GM12878 (cell line): ENCODE results near the gene PPP4R4. TPM values are rescaled to one million over a fixed set of nuclear protein-coding genes. Genes with fewer than 3 reads are reported as not detected.

Experiments
- ATAC-seq: fragments of 200-7000 bp; cut with Tn5 transposase; 3 replicates; pipeline ENCODE4 v1.9.1; 2020; ENCODE audit warnings: mild to moderate bottlenecking, moderate library complexity
- BruUV-seq: library from RNA; stranded (reverse); fragments of 400-500 nt; replicated peaks from 2 replicates; lab custom pipeline; 2021; lab: Mats Ljungman, UMichigan
- CTCF ChIA-PET: fragments of 300-600 bp; sonication (Branson Sonifier 250); formaldehyde crosslinking; extraction: SDS; loops from one replicate; lab custom pipeline; 2021; ENCODE audit warnings: inconsistent platforms; lab: Yijun Ruan, JAX
- POLR2A ChIA-PET: fragments of 350-600 bp; formaldehyde crosslinking; extraction: SDS; loops from one replicate; lab custom pipeline; 2021; ENCODE audit warnings: inconsistent platforms; lab: Charles Lee
- RAD21 ChIA-PET: fragments of 300-600 bp; sonication (Branson Sonifier 250); formaldehyde crosslinking; loops from one replicate; lab custom pipeline; 2023; ENCODE audit warnings: antibody characterized with exemption; ENCODE audit not compliant: unreplicated experiment; lab: Charles Lee
- SMC1A ChIA-PET: fragments of 300-600 bp; sonication (Branson Sonifier 250); formaldehyde crosslinking; loops from one replicate; lab custom pipeline; 2023; ENCODE audit not compliant: unreplicated experiment, uncharacterized antibody; lab: Charles Lee
- DNase-seq: peaks from one replicate; pipeline ENCODE4 v3.0.0-alpha.2; 2011; ENCODE audit warnings: low read depth, low spot score
- FAIRE-seq: peaks from 3 replicates; lab custom pipeline; 2011; peaks lifted over from hg19 to GRCh38; lab: Jason Lieb, UNC
- H2AFZ ChIP-seq: 2 replicates; pipeline ENCODE4 v1.6.0; 2011; ENCODE audit warnings: low read depth, low read length, control low read depth; ENCODE audit not compliant: control insufficient read depth
- H3K27ac ChIP-seq: 2 replicates; pipeline ENCODE4 v1.5.1; 2011; ENCODE audit warnings: control low read depth; ENCODE audit not compliant: control insufficient read depth, insufficient read depth
- H3K27me3 ChIP-seq, 2 experiments: replicated peaks in 1 of 2; 2 replicates each; pipeline versions ENCODE4 v1.6.0 to v1.6.1; 2011; ENCODE audit warnings: low read length in 1 of 2; ENCODE audit not compliant: control insufficient read depth in 2 of 2, insufficient read depth in 2 of 2
- H3K36me3 ChIP-seq, 2 experiments: 2 replicates each; pipeline ENCODE4 v1.5.1; 2011; ENCODE audit warnings: low read length in 1 of 2; ENCODE audit not compliant: control insufficient read depth in 2 of 2, insufficient read depth in 2 of 2
- H3K4me1 ChIP-seq: 2 replicates; pipeline ENCODE4 v1.6.1; 2011; ENCODE audit warnings: mild to moderate bottlenecking, low read length, moderate library complexity, mixed read lengths; ENCODE audit not compliant: control insufficient read depth, insufficient read depth
- H3K4me2 ChIP-seq: 2 replicates; pipeline ENCODE4 v1.6.0; 2011; ENCODE audit warnings: control low read depth; ENCODE audit not compliant: control insufficient read depth, insufficient read depth
- H3K4me3 ChIP-seq: fragments of 200-600 bp; sonication (generic); 2 replicates; pipeline ENCODE4 v1.5.1; 2016
- H3K79me2 ChIP-seq: 2 replicates; pipeline ENCODE4 v1.6.0; 2011; ENCODE audit warnings: low read length; ENCODE audit not compliant: control insufficient read depth, insufficient read depth
- H3K9ac ChIP-seq: 2 replicates; pipeline ENCODE4 v1.8.0; 2011; ENCODE audit warnings: low read length, control low read depth, mixed read lengths; ENCODE audit not compliant: control insufficient read depth, insufficient read depth
- H3K9me3 ChIP-seq: replicated peaks from 3 replicates; pipeline ENCODE4 v1.5.1; 2011; ENCODE audit warnings: mild to moderate bottlenecking, low read length; ENCODE audit not compliant: control insufficient read depth, insufficient read depth
- H4K20me1 ChIP-seq: 2 replicates; pipeline ENCODE4 v1.6.0; 2011; ENCODE audit not compliant: control insufficient read depth, insufficient read depth
- BMI1 ChIP-seq: fragments of 450-650 bp; IDR thresholded peaks from 2 replicates; pipeline ENCODE4 v1.6.1; 2016; ENCODE audit warnings: mild to moderate bottlenecking, moderate library complexity, borderline replicate concordance
- EZH2 ChIP-seq: IDR thresholded peaks from 2 replicates; pipeline ENCODE4 v1.6.1; 2012; ENCODE audit warnings: low read depth, mild to moderate bottlenecking, control low read depth, inconsistent platforms, low read length, borderline replicate concordance; ENCODE audit not compliant: control insufficient read depth
- HDAC6 ChIP-seq: fragments of 200-600 bp; sonication (generic); IDR thresholded peaks from one replicate; pipeline ENCODE4 v1.8.0; 2017; ENCODE audit warnings: antibody characterized with exemption; ENCODE audit not compliant: unreplicated experiment
- IRF4 ChIP-seq: IDR thresholded peaks from 2 replicates; pipeline ENCODE4 v1.6.1; 2011; ENCODE audit warnings: low read depth, low read length
- MEF2B ChIP-seq: fragments of 450-650 bp; IDR thresholded peaks from 2 replicates; pipeline ENCODE4 v1.6.1; 2018; ENCODE audit warnings: mild to moderate bottlenecking, moderate library complexity; ENCODE audit not compliant: partially characterized antibody, poor library complexity, severe bottlenecking
- NR2F1 ChIP-seq: fragments of 450-650 bp; conservative IDR thresholded peaks from 2 replicates; pipeline ENCODE4 v1.6.1; 2017; ENCODE audit warnings: mild to moderate bottlenecking
- SIN3A ChIP-seq: IDR thresholded peaks from 2 replicates; pipeline ENCODE4 v1.6.1; 2012; ENCODE audit warnings: low read depth, low read length, improper control_type of control experiment
- SIX5 ChIP-seq: IDR thresholded peaks from 2 replicates; pipeline ENCODE4 v1.6.1; 2011; ENCODE audit warnings: mild to moderate bottlenecking, low read depth, low read length, moderate library complexity; ENCODE audit not compliant: severe bottlenecking
- SREBF1 ChIP-seq: IDR thresholded peaks from 2 replicates; pipeline ENCODE4 v1.6.1; 2012; ENCODE audit warnings: mild to moderate bottlenecking, low read length
- USF2 ChIP-seq: IDR thresholded peaks from 2 replicates; pipeline ENCODE4 v1.6.1; 2011; ENCODE audit warnings: low read depth, low read length, improper control_type of control experiment, borderline replicate concordance
- ZNF384 ChIP-seq: IDR thresholded peaks from 2 replicates; pipeline ENCODE4 v1.6.1; 2012; ENCODE audit warnings: low read depth, mild to moderate bottlenecking, low read length, improper control_type of control experiment, borderline replicate concordance
- ZZZ3 ChIP-seq: IDR thresholded peaks from 2 replicates; pipeline ENCODE4 v1.6.1; 2011; ENCODE audit warnings: low read depth; ENCODE audit not compliant: control insufficient read depth, insufficient read length
- WGBS: methylation state at CpG from one replicate; pipeline ENCODE4 v1.1.6; 2016; ENCODE audit warnings: low lambda C conversion rate; ENCODE audit not compliant: insufficient replicate concordance, insufficient coverage; ENCODE audit errors: missing lambda C conversion rate; 5-methylcytosine and 5-hydroxymethylcytosine counted together
- in situ Hi-C: fragments of 300-500 bp; cut with MboI; formaldehyde crosslinking; loops from 9 replicates; pipeline ENCODE4 v1.14.3; 2018; ENCODE audit warnings: mixed read lengths
- intact Hi-C: fragments of 100-400 bp; cut with micrococcal nuclease; formaldehyde crosslinking; loops from one replicate; pipeline ENCODE4 v1.14.2; 2022; ENCODE audit not compliant: unreplicated experiment
- polyA plus RNA-seq, 11 experiments: library from polyadenylated mRNA; depleted of rRNA in 4 of 11; unstranded in 6 of 11; stranded (reverse) in 5 of 11; fragments of >200 nt; fragmentation: Nextera tagmentation in 4 of 11; fragmentation: Illumina TruSeq in 1 of 11; extraction: Ambion mirVana in 4 of 11; extraction: Trizol in 1 of 11; gene quantifications; 1 replicate in 1 of 11; 2 replicates in 10 of 11; pipeline versions ENCODE4 v1.2.1 to v1.2.3, GENCODE V29; 2011 to 2016; ENCODE audit warnings: inconsistent platforms in 2 of 11, missing spikeins in 2 of 11, low read depth in 1 of 11
- total RNA-seq, 4 experiments: library from RNA; depleted of rRNA in 3 of 4; stranded (reverse); fragments of >200 nt in 3 of 4; fragmentation: Illumina TruSeq in 1 of 4; extraction: Trizol in 1 of 4; gene quantifications; 2 replicates each; pipeline versions ENCODE4 v1.2.1 to v1.2.3, GENCODE V29; 2013 to 2021
- TF ChIP-seq, protein P1 (sequence below): IDR thresholded peaks from 2 replicates; pipeline ENCODE4 v1.6.1; 2012; ENCODE audit warnings: low read depth, low read length, improper control_type of control experiment

PPP4R4 gene
- total and polyA plus RNA-seq, 10 of the 15 experiments (the other 5 are each of a cell fraction or from before 2014, with no cell fraction given) = 0.01 to 0.13 (median 0.08) TPM; not detected in 4

DNA sequence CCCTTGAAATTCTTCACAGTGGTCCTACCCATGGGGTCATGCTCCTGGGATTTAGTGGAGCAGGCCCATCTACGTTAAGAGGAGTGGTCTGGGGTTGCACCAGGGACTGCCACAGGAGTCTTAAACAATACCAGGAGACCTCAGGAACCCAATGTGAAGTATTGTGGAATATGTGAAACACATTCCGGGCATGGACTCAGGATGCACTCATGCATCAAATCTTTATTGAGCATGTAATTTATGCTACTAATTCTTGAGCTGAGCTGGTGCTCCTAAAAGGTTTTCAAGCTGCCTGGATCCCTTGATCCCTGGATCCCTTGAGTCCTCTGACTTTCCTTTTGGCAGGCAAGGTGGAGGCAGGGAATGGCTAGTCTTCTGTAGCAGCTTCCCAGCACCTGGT, 110.1 kb downstream of the PPP4R4 start:
- H3K36me3 ChIP-seq = no peaks in the 10 kb centered on the region
- no peaks in the 10 kb centered on the region for H3K27me3 ChIP-seq
- TF ChIP-seq HDAC6 = no peak
- no peak for TF ChIP-seq IRF4
- TF ChIP-seq SIN3A = no peak
- no peak for TF ChIP-seq EZH2
- no peak for TF ChIP-seq SREBF1
- TF ChIP-seq USF2 = no peak
- TF ChIP-seq ZZZ3 = no peak
- no peak for TF ChIP-seq MEF2B
- TF ChIP-seq SIX5 = no peak
- no peak for TF ChIP-seq BMI1
- no peak for TF ChIP-seq ZNF384
- no peak for TF ChIP-seq NR2F1
- TF ChIP-seq, protein P1, sequence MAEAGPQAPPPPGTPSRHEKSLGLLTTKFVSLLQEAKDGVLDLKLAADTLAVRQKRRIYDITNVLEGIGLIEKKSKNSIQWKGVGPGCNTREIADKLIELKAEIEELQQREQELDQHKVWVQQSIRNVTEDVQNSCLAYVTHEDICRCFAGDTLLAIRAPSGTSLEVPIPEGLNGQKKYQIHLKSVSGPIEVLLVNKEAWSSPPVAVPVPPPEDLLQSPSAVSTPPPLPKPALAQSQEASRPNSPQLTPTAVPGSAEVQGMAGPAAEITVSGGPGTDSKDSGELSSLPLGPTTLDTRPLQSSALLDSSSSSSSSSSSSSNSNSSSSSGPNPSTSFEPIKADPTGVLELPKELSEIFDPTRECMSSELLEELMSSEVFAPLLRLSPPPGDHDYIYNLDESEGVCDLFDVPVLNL = no peak
- TF ChIP-seq, all 136 proteins: peak for 0
- ATAC-seq = no peak
- H4K20me1 ChIP-seq = no peaks in the 10 kb centered on the region
- no TSS peak for BruUV-seq
- FAIRE-seq = no peak
- H3K27ac ChIP-seq = no peak overlapping the region
- 43% methylated on average over 2 of the region's 2 CpGs for WGBS
- intact Hi-C loops = no loop called here
- no peak overlapping the region for H2AFZ ChIP-seq
- H3K9ac ChIP-seq = no peak overlapping the region
- H3K9me3 ChIP-seq = no peaks in the 10 kb centered on the region
- H3K4me2 ChIP-seq = no peak overlapping the region
- H3K79me2 ChIP-seq = no peaks in the 10 kb centered on the region
- ChIA-PET RAD21 (no interaction called here), CTCF (no interaction called here), SMC1A (no interaction called here), POLR2A (no interaction called here)
- DNase-seq = no peak
- in situ Hi-C loops = no loop called here
- no peaks in the 10 kb centered on the region for H3K4me1 ChIP-seq
- H3K4me3 ChIP-seq = no peak overlapping the region
